Kidney (tissue), 14 donors: ENCODE measurements around the gene PRKAR1A. TPM values are rescaled to one million over a fixed set of nuclear protein-coding genes. Genes with fewer than 3 reads are reported as not detected.

Experiments
- DNase-seq, 5 donors: peaks; one replicate each; pipeline ENCODE4 v3.0.0-alpha.2; 2013 to 2020
- FAIRE-seq: peaks from 2 replicates; lab custom pipeline; 2012; peaks lifted over from hg19 to GRCh38; lab: Jason Lieb, UNC
- H3K27ac ChIP-seq, 2 donors: one replicate each; pipeline ENCODE4 v1.7.0; 2013; ENCODE audit warnings: low read depth in 2 of 2, low read length in 2 of 2, inconsistent platforms in 1 of 2
- H3K27me3 ChIP-seq: one replicate; pipeline ENCODE4 v1.7.1; 2013; ENCODE audit warnings: low read length, inconsistent platforms; ENCODE audit not compliant: control insufficient read depth, insufficient read depth
- H3K36me3 ChIP-seq, 3 donors: one replicate each; pipeline versions ENCODE4 v1.7.0 to v1.7.1; 2013; ENCODE audit warnings: low read length in 3 of 3, control low read depth in 1 of 3, inconsistent platforms in 1 of 3; ENCODE audit not compliant: insufficient read depth in 3 of 3, control insufficient read depth in 2 of 3
- H3K4me1 ChIP-seq, 3 donors: one replicate each; pipeline versions ENCODE4 v1.7.0 to v1.7.1; 2013; ENCODE audit warnings: low read length in 3 of 3, inconsistent platforms in 1 of 3, low read depth in 1 of 3; ENCODE audit not compliant: control insufficient read depth in 2 of 3, insufficient read depth in 2 of 3
- H3K4me3 ChIP-seq, 3 donors: one replicate each; pipeline versions ENCODE4 v1.7.0 to v1.8.1; 2013; ENCODE audit warnings: low read length in 3 of 3, control low read depth in 1 of 3, inconsistent platforms in 1 of 3
- H3K9ac ChIP-seq, 3 donors: one replicate each; pipeline versions ENCODE4 v1.7.0 to v1.7.1; 2013; ENCODE audit warnings: low read length in 3 of 3, control low read depth in 1 of 3, inconsistent platforms in 1 of 3
- H3K9me3 ChIP-seq, 3 donors: one replicate each; pipeline versions ENCODE4 v1.7.0 to v1.7.1; 2013; ENCODE audit warnings: low read length in 3 of 3, control low read depth in 1 of 3, inconsistent platforms in 1 of 3; ENCODE audit not compliant: control insufficient read depth in 2 of 3, insufficient read depth in 1 of 3
- intact Hi-C: fragments of 100-400 bp; cut with DNase I; formaldehyde crosslinking; loops from one replicate; pipeline ENCODE4 v1.11.1; 2022
- polyA plus RNA-seq: library from polyadenylated mRNA; stranded (reverse); fragments of 350-450 nt; fragmentation: Illumina TruSeq; extraction: RNeasy Lipid Tissue Mini Kit (QIAGEN cat#74804); gene quantifications from one replicate; pipeline ENCODE4 v1.2.3, GENCODE V29; 2014; ENCODE audit warnings: low read depth, low replicate concordance; ENCODE audit not compliant: insufficient read depth
- total RNA-seq: library from RNA; stranded (reverse); fragmentation: NEBNext Ultra II Directional; extraction: Animal tissue kit (Norgen Biotek cat#: 25700); gene quantifications from one replicate; pipeline ENCODE4 v1.2.1, GENCODE V29; 2021
- TF ChIP-seq, protein P1 (sequence below): IDR thresholded peaks from 3 replicates; pipeline ENCODE4 v1.5.1; 2012; ENCODE audit warnings: mild to moderate bottlenecking, moderate library complexity, borderline replicate concordance; ENCODE audit not compliant: insufficient read depth; ENCODE audit errors: extremely low read depth
- donor health status: control.
- donor health status: control.
- donor health status: control.
- donor health status: control.
- donor health status: control.
- donor health status: DM: yes; HTN: yes; CAD: no.
- donor health status: Normal renal cell carcinoma (clear cell type).

PRKAR1A gene
- total and polyA plus RNA-seq, 2 donors from 2014 or later, result 92.3 to 340 TPM

DNA sequence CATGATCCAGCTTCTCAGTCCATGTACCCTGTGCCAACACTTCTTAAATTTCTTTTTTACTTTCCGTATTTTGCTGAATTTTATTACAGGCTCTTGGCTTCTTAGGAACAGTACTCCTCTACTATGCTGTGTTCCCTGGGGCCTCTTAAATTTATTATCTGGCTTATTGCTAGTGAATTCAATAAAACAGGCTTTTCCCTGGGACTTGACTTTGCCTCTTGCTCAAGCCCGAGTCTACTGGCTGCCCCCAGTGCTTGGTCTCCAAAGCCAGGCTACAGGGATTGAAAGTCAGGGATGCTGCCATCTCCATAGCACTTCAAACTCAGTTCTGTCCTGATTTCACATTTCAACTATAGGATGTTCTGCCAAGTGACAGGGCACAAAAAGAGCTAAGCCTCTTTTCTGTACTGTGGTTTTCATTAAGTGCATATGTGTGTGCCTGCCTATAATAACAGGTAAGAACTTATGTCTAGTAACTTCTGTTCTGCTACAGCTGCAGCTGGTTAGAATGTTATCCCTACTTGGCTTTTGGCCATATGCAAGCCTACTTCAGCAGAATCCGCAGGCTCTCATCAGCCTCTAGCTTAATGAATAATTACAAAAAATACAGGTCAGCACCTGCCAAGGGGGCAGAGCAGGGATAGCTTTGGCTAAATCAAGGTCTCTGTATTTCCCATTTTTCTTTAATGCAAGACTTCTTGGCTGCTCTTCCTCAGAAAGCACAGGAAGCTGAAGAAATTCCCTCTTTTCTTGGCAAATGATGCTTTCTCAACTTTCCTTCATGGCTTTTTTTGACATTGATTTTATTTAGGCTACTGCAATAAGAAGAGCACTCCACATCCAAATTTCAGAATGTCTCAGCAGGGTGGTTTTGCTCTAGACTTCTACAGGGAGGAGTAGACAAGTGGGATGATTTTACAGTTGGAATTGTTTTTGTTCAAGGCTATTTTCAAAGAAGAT lies 80.7 kb downstream of the PRKAR1A start:
- Histone ChIP-seq H3K9ac (no peak overlapping the region), H3K4me1 (peaks cover 0 to 21% (median 5%) of the 10 kb centered on the region in 3 donors), H3K27ac (no peak overlapping the region), H3K9me3 (no peaks in the 10 kb centered on the region), H3K36me3 (no peaks in the 10 kb centered on the region), H3K27me3 (no peaks in the 10 kb centered on the region), H3K4me3 (no peak overlapping the region)
- TF ChIP-seq, protein P1, sequence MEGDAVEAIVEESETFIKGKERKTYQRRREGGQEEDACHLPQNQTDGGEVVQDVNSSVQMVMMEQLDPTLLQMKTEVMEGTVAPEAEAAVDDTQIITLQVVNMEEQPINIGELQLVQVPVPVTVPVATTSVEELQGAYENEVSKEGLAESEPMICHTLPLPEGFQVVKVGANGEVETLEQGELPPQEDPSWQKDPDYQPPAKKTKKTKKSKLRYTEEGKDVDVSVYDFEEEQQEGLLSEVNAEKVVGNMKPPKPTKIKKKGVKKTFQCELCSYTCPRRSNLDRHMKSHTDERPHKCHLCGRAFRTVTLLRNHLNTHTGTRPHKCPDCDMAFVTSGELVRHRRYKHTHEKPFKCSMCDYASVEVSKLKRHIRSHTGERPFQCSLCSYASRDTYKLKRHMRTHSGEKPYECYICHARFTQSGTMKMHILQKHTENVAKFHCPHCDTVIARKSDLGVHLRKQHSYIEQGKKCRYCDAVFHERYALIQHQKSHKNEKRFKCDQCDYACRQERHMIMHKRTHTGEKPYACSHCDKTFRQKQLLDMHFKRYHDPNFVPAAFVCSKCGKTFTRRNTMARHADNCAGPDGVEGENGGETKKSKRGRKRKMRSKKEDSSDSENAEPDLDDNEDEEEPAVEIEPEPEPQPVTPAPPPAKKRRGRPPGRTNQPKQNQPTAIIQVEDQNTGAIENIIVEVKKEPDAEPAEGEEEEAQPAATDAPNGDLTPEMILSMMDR, result no peak
- FAIRE-seq (no peak), DNase-seq (peak in 1 of 5 donors; percentile 49)
- intact Hi-C loops, result no loop called here

DNA sequence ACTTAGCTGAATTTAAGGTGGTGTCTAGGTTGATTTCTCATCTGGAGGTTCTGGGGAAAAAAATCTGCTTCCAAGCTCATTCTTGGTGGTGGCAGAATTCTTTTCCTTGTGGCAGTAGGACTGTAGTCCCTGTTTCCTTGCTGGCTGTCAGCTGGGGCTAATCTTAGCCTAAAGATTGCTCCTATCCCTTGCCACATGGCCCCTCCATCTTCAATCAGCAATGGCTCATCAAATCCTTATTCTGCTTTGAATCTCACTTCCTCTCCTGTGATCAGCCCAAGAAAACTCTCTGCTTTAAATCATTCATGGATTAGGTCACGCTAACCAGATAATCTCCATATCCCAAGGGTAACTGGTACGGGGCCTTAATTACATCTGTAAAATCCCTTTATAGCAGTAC lies 82.3 kb downstream of the PRKAR1A start:
- Histone ChIP-seq H3K9ac (no peak overlapping the region), H3K4me3 (no peak overlapping the region), H3K36me3 (no peaks in the 10 kb centered on the region), H3K9me3 (no peaks in the 10 kb centered on the region), H3K27ac (no peak overlapping the region), H3K4me1 (peaks cover 2 to 28% (median 5%) of the 10 kb centered on the region in 3 donors), H3K27me3 (no peaks in the 10 kb centered on the region)
- DNase-seq (no peak), FAIRE-seq (no peak)
- intact Hi-C loops, result no loop called here
- TF ChIP-seq, protein P1, result no peak

DNA sequence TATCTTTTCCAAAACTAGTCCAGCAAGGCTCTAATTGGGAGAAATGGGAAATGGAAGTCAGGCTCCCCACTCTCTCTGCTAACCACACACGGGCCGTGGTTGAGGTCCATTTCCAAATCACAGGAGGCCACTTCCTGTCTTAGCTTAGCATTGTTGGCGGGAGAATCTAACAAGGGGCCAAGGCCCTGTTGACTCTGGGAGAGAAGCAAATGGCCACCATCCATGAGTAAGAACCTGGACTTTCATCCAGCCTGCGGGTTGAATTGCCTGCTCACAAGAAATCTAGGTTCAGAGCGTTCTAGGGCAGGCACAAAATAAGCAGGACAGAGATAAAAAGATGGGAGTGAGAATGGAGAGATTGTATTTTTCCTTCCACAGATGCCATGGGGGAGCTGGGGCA lies 83.3 kb downstream of the PRKAR1A start:
- Histone ChIP-seq H3K36me3 (no peaks in the 10 kb centered on the region), H3K27ac (no peak overlapping the region), H3K9ac (no peak overlapping the region), H3K9me3 (no peaks in the 10 kb centered on the region), H3K4me1 (peaks cover 2 to 28% (median 7%) of the 10 kb centered on the region in 3 donors), H3K27me3 (no peaks in the 10 kb centered on the region), H3K4me3 (no peak overlapping the region)
- DNase-seq, result no peak
- intact Hi-C loops, result no loop called here
- no peak for FAIRE-seq
- TF ChIP-seq, protein P1, result no peak
